HEK293T (cell line): Measurements from ENCODE around the gene ASTN2.

Source experiments
- CTCF ChIA-PET: fragments of 350-600 bp; formaldehyde crosslinking; extraction: SDS; loops from one replicate; lab custom pipeline; 2021; ENCODE audit warnings: antibody characterized with exemption, inconsistent platforms; lab: Yijun Ruan, JAX
- POLR2A ChIA-PET: fragments of 350-600 bp; formaldehyde crosslinking; extraction: SDS; loops from one replicate; lab custom pipeline; 2020; ENCODE audit warnings: antibody characterized with exemption, inconsistent platforms; lab: Yijun Ruan, JAX
- DNase-seq: peaks from one replicate; pipeline ENCODE4 v3.0.0; 2012; ENCODE audit warnings: mixed read lengths; ENCODE audit errors: extremely low spot score
- ARNT ChIP-seq: fragments of 450-650 bp; IDR thresholded peaks from 2 replicates; pipeline ENCODE4 v1.6.1; 2017; ENCODE audit warnings: mild to moderate bottlenecking
- BHLHE40 ChIP-seq: fragments of 450-650 bp; IDR thresholded peaks from 2 replicates; pipeline ENCODE4 v1.6.1; 2016; ENCODE audit warnings: mild to moderate bottlenecking, moderate library complexity, borderline replicate concordance
- CTBP1 ChIP-seq: fragments of 450-650 bp; IDR thresholded peaks from 2 replicates; pipeline ENCODE4 v1.6.1; 2016; ENCODE audit warnings: borderline replicate concordance
- ELF4 ChIP-seq: fragments of 450-650 bp; IDR thresholded peaks from 2 replicates; pipeline ENCODE4 v1.6.1; 2017; ENCODE audit warnings: antibody characterized with exemption
- FOXA1 ChIP-seq: fragments of 450-650 bp; IDR thresholded peaks from 2 replicates; pipeline ENCODE4 v1.6.1; 2016; ENCODE audit warnings: mild to moderate bottlenecking
- FOXK2 ChIP-seq: fragments of 450-650 bp; IDR thresholded peaks from 2 replicates; pipeline ENCODE4 v1.6.1; 2016; ENCODE audit warnings: mild to moderate bottlenecking
- FOXM1 ChIP-seq: fragments of 450-650 bp; IDR thresholded peaks from 2 replicates; pipeline ENCODE4 v1.6.1; 2017; ENCODE audit warnings: mild to moderate bottlenecking, borderline replicate concordance
- HDGF ChIP-seq: fragments of 450-650 bp; IDR thresholded peaks from 2 replicates; pipeline ENCODE4 v1.6.1; 2017; ENCODE audit warnings: antibody characterized with exemption, borderline replicate concordance
- L3MBTL2 ChIP-seq: fragments of 450-650 bp; conservative IDR thresholded peaks from 2 replicates; pipeline ENCODE4 v1.6.1; 2016; ENCODE audit warnings: mild to moderate bottlenecking
- LEF1 ChIP-seq: fragments of 450-650 bp; IDR thresholded peaks from 2 replicates; pipeline ENCODE4 v1.6.1; 2017; ENCODE audit warnings: mild to moderate bottlenecking, borderline replicate concordance
- NFRKB ChIP-seq: fragments of 450-650 bp; IDR thresholded peaks from 2 replicates; pipeline ENCODE4 v1.6.1; 2016; ENCODE audit warnings: mild to moderate bottlenecking, moderate library complexity
- SP1 ChIP-seq: fragments of 450-650 bp; IDR thresholded peaks from 2 replicates; pipeline ENCODE4 v1.6.1; 2017
- SUZ12 ChIP-seq: fragments of 450-650 bp; IDR thresholded peaks from 2 replicates; pipeline ENCODE4 v1.6.1; 2016; ENCODE audit warnings: mild to moderate bottlenecking
- TARDBP ChIP-seq: fragments of 450-650 bp; IDR thresholded peaks from 2 replicates; pipeline ENCODE4 v1.6.1; 2016
- ZNF384 ChIP-seq: fragments of 450-650 bp; IDR thresholded peaks from 2 replicates; pipeline ENCODE4 v1.6.1; 2016
- TF ChIP-seq, protein P1 (sequence below): fragments of 450-650 bp; IDR thresholded peaks from 2 replicates; pipeline ENCODE4 v1.6.1; 2016

The ASTN2 gene

DNA sequence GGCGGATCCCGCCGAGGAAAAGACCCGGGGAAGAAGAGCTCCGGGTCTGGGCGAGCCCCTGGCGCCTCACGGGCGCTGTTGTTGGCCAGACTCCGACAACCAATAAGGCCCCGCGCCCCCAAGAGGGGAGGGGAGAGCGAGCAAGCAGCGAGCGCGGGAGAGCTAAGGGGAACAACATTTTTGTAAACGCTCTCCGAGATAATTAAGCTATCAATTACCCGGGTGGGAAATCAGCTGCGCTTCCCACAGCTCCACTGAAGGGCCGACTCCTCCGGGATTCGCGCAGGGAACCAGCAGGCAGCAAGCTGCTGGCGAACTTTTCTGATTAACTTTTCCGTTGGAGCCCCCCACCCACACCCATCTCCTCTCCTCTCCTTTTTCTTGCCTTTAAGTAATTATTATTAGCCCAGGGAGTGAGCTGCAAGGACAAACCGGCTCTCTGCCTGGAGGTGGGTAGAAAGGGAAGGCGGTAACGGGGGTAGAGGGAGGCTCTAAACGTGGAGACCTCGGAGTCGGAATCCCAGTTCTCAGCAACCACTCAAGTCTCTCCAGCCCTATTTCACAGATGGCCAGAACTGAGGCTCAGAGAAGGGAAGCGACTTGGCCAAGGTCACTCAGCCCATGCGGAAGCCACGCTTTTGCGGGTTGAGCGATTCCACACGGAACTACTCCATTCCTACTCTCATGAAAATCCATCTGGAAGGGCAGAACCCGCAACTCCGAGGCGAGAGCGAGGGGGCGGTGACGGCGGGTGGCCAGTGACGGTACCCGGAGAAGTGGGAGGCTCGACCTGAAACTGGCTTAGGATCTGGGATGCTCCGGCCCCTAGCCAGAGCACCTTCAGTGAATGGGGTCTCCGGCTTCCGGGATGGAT is 1.3 kb downstream of the ASTN2 start:
- DNase-seq, result peak; percentile 27
- ChIA-PET CTCF (interaction anchor here (0.9 kb wide), 1 partner anchor 105 kb away, joined by 4 read pairs; no protein-coding TSS in a partner anchor), POLR2A (no interaction called here)
- TF ChIP-seq HDGF (no peak), ELF4 (no peak), CTBP1 (no peak), FOXK2 (no peak)

DNA sequence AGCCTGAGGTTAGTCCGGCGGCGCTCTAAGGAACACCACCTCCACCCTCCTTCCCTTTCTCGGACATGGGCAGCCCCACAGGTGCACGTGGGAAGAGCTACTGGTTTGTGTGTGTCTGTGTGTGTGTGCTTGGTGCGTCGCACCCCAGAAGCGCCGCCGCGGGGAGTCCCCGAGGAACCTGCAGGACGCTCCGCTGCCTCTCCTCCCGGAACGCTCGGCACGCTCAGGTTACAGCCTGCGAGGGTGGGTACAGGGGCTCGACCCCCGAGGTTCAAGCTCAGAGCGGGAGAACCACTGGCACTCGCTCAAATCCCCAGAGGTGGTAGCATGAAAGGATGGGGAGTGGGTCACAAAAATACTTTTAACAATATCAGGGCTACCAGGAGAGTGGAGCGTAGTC is 2.0 kb downstream of the ASTN2 start:
- TF ChIP-seq TARDBP (no peak), LEF1 (no peak), ELF4 (no peak), ZNF384 (no peak)
- POLR2A ChIA-PET, result no interaction called here
- no peak for DNase-seq
- CTCF ChIA-PET, result interaction anchor here (0.9 kb wide), 1 partner anchor 105 kb away, joined by 4 read pairs; no protein-coding TSS in a partner anchor

DNA sequence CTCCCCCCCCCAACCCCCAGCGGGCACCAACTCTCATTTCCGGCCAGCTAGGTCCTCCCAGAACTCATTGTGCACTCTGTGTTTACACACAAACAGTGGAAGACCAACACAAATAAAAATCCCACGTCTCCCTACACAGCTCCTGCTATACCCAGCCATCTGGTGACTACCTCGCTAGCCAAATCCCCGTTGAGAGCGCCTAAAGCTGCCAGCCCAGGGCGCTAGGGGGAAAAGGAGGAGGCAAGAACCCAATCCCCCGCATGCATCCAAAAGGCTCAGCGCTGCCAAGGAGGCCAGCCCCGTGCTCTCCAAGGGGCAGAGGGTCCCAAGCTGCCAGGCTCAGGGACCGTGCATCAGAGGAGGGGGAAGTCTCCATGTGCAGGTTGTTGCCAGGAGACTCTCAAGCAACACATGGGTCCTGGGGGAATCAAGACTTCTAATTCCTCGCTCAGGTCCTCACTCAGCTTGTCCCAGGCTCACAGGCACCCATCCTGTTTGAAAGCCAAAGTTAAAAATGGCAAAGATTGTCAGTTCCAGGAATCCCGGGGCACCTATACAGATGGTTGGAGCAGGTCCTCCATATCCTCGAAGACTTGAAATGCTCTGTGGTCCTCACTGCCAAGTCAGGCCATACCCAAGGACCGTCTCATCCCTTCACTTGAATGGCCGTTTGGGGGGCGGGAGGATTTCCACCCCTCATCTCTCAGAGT is 2.7 kb downstream of the ASTN2 start:
- ChIA-PET CTCF (interaction anchor here (1.0 to 1.4 kb wide), 2 partner anchors 11 to 273 kb away, joined by 3 to 8 read pairs; no protein-coding TSS in a partner anchor), POLR2A (no interaction called here)
- DNase-seq, result no peak
- TF ChIP-seq HDGF (no peak), FOXA1 (no peak), FOXK2 (no peak), NFRKB (no peak)

DNA sequence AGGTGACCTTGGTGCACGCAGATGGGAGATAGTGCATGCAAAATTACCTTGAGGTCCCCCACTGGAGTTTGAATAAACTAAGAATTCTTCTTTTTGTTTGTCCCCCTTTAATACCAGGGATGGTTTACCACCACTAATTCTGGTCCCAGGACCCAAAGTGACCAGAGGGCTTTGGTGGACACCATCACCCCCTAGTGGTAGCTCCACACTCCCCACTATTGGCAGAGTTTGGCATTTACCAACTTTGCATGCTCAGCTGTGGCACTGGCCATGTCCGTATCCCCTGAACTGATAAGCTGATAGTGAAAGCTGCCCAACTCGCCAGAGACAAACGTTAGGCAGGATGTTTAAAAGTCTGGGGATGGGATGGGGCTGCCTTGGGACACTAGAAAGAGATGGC is 3.3 kb downstream of the ASTN2 start:
- POLR2A ChIA-PET, result no interaction called here
- DNase-seq, result peak; percentile 38
- CTCF ChIA-PET, result interaction anchor here (1.0 to 1.4 kb wide), 2 partner anchors 10 to 272 kb away, joined by 3 to 8 read pairs; no protein-coding TSS in a partner anchor
- TF ChIP-seq CTBP1 (no peak), NFRKB (no peak), SUZ12 (no peak), TARDBP (no peak), FOXM1 (no peak), FOXK2 (no peak), ELF4 (no peak), ARNT (no peak)
- TF ChIP-seq, protein P1, sequence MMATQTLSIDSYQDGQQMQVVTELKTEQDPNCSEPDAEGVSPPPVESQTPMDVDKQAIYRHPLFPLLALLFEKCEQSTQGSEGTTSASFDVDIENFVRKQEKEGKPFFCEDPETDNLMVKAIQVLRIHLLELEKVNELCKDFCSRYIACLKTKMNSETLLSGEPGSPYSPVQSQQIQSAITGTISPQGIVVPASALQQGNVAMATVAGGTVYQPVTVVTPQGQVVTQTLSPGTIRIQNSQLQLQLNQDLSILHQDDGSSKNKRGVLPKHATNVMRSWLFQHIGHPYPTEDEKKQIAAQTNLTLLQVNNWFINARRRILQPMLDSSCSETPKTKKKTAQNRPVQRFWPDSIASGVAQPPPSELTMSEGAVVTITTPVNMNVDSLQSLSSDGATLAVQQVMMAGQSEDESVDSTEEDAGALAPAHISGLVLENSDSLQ, result no peak

DNA sequence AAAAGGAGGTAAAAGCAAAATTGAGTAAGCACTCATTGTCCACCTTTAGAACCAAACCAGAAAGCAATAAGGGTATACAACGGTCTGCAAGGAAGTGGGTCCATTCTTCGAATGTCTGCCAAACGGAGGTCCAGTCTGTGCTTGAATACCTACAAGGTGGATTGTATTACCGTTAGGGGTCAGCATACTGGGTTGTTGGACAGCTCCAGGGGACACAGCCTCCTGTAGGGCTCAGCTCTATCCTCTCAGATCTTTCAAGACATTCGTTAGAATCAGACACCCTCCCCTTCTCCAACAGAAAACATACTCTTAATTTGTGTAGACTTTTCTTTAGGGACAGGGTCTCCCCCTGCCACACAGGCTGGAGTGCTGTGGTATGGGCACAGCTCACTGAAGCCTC is 5.5 kb downstream of the ASTN2 start:
- POLR2A ChIA-PET, result no interaction called here
- CTCF ChIA-PET, result no interaction called here
- DNase-seq, result no peak
- TF ChIP-seq SP1, result no peak
- TF ChIP-seq FOXK2, result no peak
- no peak for TF ChIP-seq ELF4
- TF ChIP-seq SUZ12, result no peak
- no peak for TF ChIP-seq FOXM1
- no peak for TF ChIP-seq BHLHE40
- TF ChIP-seq ARNT, result no peak
- no peak for TF ChIP-seq CTBP1
- TF ChIP-seq, protein P1, result no peak
- no peak for TF ChIP-seq HDGF
- TF ChIP-seq NFRKB, result no peak
- TF ChIP-seq LEF1, result no peak
- no peak for TF ChIP-seq L3MBTL2
- TF ChIP-seq TARDBP, result no peak
- no peak for TF ChIP-seq ZNF384
- TF ChIP-seq FOXA1, result no peak

DNA sequence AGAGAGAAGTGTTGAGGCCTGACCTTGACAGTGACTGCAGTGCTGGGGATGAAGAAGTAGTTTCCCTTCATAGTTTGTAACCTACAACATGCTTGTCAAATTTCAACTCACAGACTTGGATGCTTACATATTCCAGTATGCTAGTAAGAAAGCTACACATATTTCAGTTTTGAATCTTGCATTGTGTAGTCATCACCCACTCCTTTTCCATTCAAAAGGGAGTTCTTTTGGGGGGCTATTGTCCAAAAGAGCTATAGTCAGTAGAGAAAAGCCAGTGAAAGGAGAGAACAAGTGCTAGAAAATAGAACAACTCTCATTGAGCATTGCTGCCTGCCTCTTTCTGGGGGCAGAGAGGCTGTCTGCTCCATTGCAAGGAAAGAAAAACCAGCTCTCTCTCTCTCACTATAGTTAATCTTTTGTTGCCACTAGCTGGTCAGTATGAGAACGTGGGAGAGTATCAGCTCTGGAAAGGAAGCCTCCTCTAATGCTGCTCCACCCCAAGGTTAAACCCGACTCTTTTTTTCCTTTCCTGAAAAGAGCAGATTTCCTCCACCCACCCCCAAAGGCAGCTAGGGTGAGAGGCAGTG is 7.3 kb downstream of the ASTN2 start:
- no peak for TF ChIP-seq LEF1
- TF ChIP-seq FOXK2, result no peak
- no peak for TF ChIP-seq ZNF384
- no peak for TF ChIP-seq BHLHE40
- TF ChIP-seq ELF4, result no peak
- TF ChIP-seq SUZ12, result no peak
- TF ChIP-seq FOXM1, result no peak
- TF ChIP-seq FOXA1, result no peak
- no peak for TF ChIP-seq SP1
- TF ChIP-seq HDGF, result no peak
- POLR2A ChIA-PET, result no interaction called here

More for the DNA sequence above, 7.3 kb downstream of the ASTN2 start:
- DNase-seq, result no peak
- CTCF ChIA-PET, result no interaction called here
